Stimulated activated naive CD4-positive, alpha-beta T cell treated with Interleukin-2 at 50 U/mL for 16 hours (primary cell): ENCODE measurements around the gene HOXC11.

Source experiments
- DNase-seq: peaks from one replicate; lab custom pipeline; 2025; lab: John Stamatoyannopoulos, UW

HOXC11 gene

GRCh38 chr12:54009171-54010052 is 36.5 kb downstream of the HOXC11 start:
- no peak for DNase-seq

- DNase-seq = no peak
These were observed 37.4 kb downstream of the HOXC11 start for GRCh38 chr12:54010053-54010971.

GRCh38 chr12:54010972-54011664 is 38.2 kb downstream of the HOXC11 start:
- no peak for DNase-seq

GRCh38 chr12:54011665-54012532 is 39.0 kb downstream of the HOXC11 start:
- no peak for DNase-seq

GRCh38 chr12:54012631-54013409 is 39.9 kb downstream of the HOXC11 start:
- no peak for DNase-seq

- no peak for DNase-seq
These were observed 41.6 kb downstream of the HOXC11 start for GRCh38 chr12:54014377-54015017.

- DNase-seq = no peak
These were observed 42.3 kb downstream of the HOXC11 start for GRCh38 chr12:54015018-54015931.

- no peak for DNase-seq
These were observed 43.1 kb downstream of the HOXC11 start for GRCh38 chr12:54016051-54016450.

GRCh38 chr12:54016478-54016964 is 43.6 kb downstream of the HOXC11 start:
- DNase-seq = no peak

GRCh38 chr12:54017027-54017788 is 44.3 kb downstream of the HOXC11 start:
- no peak for DNase-seq

- peak; percentile 60 for DNase-seq
These were observed 45.0 kb downstream of the HOXC11 start for GRCh38 chr12:54017878-54018467.

GRCh38 chr12:54018468-54018984 is 45.6 kb downstream of the HOXC11 start:
- no peak for DNase-seq

- DNase-seq = no peak
These were observed 46.3 kb downstream of the HOXC11 start for GRCh38 chr12:54019091-54019811.

GRCh38 chr12:54019924-54020590 is 47.1 kb downstream of the HOXC11 start:
- DNase-seq = no peak

- DNase-seq = no peak
These were observed 47.9 kb downstream of the HOXC11 start for GRCh38 chr12:54020591-54021405.
